ENCODE results near the gene MOAP1.
"Not testable (repeated sequence)": the region's sequence is repeated elsewhere in the genome, so short reads cannot be mapped to it uniquely, and the experiment has no call there.

MOAP1 gene

DNA sequence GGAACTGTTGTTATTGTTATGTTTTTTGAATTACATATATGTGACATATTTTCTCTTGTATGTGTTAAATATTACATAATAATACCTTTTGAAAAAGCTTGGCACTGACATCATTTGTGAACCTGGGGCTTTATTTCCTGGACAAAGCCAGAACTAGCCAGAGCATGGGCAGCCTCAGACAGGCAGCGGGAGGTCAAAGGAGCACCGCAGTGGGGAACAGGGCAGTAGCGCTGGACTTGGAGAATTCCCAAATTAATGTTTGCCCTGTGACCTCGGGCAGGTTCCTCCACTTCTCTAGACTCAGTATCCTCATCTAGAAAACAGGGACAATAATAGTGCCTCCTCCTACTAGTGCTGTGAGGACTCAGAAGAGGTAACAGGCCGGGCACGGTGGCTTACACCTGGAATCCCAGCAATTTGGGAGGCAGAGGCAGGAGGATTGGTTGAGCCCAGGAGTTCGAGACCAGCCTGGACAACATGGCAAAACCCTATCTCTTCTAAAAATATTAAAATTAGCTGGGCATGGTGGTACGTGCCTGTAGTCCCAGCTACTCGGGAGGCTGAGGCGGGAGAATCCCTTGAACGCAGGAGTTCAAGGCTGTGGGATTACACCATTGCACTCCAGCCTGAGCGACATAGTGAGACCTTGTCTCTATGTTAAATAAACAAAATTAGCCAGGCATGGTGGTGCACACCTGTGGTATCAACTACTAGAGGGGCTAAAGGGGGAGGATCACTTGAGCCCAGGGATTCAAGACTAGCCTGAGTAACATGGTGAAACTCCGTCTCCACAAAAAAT is 41.6 kb downstream of the MOAP1 start:
- DNase-seq = no peak

DNA sequence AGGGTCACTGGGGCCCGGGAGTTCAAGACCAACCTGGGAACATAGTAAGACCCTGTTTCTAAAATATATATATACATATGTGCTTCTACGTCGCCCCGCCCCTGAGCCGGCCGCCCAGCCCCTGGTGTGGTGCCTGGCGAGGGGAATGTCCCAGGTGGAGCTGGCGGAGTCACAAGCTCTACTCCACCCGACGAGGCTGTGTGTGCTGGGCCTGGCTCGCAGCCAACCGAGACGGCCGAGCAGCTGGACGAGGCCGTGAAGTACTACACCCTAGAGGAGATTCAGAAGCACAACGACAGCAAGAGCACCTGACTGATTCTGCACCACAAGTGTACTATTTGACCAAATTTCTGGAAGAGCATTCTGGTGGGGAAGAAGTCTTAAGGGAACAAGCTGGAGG is 46.8 kb downstream of the MOAP1 start:
- no peak for DNase-seq

DNA sequence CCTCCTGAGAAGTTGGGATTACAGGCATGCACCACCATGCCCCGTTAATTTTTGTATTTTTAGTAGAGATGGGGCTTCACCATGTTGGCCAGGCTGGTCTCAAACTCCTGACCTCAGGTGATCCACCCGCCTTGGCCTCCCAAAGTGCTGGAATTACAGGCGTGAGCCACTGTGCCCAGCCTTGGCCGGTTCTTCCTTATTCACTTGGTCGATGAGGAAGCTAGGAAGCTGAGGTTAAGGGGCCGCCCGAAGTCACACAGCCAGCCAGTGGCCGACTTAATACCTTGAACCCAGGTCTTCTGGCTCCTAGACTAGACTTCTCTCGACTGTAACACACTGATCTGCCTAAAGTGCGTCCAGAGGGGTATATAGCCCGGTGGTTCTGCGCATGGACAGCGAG is 48.2 kb downstream of the MOAP1 start:
- DNase-seq = not testable (repeated sequence)

DNA sequence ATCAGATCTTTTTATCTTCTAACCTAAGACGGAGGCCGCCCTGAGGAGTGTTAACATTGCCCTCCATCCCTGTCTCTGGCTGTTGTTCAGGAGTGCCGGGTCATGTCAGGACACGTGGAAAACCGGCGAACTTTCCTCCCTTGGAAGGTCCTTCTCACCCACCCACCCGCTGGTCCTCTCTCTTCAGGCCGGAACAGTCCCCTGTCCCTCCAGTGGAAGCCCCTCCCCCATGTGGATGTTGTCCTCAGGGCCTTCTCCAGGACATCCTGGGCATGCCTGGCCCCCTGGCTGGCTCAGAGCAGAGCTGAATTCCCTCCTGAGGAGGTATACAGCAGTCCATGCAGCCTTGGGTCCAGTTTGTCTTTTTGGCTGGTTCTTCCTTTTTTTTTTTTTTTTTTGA is 48.7 kb downstream of the MOAP1 start:
- DNase-seq = no peak

DNA sequence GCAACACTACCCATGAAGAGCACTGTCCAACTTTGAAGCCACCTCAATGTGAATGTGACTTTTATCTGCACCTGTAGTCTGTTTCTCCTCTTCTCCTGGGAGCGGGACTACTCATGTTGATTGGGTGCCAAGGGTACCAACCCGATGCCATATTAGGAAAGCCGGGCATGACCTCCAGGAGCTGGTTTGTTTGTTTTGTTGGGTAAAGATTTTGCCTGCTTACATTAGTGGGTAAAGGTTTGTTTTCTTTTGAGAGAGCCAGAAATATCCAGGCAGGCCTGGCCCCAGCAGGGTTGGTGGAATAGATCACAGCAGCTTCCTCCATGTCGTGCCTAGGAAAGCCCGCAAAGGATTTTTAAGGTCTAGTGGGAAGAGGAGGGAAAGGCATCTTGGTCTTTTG is 49.3 kb downstream of the MOAP1 start:
- no peak for DNase-seq

DNA sequence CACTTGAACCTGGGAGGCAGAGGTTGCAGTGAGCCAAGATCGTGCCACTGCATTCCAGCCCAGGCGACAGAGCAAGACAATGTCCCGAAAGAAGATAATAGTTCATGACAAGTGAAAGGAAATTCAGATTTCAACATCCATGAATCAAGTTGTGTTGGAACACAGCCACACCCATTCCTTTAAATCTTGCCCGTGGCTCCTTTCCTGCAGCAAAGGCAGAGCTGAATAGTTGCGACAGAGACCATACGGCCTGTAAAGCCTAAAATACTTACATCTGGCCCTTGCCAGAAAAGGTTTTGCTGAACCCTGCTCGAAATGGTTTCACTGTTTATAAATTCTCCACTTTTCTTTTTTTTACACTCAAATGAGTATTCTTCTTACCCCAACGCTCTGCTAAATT is 51.2 kb downstream of the MOAP1 start:
- DNase-seq = no peak

DNA sequence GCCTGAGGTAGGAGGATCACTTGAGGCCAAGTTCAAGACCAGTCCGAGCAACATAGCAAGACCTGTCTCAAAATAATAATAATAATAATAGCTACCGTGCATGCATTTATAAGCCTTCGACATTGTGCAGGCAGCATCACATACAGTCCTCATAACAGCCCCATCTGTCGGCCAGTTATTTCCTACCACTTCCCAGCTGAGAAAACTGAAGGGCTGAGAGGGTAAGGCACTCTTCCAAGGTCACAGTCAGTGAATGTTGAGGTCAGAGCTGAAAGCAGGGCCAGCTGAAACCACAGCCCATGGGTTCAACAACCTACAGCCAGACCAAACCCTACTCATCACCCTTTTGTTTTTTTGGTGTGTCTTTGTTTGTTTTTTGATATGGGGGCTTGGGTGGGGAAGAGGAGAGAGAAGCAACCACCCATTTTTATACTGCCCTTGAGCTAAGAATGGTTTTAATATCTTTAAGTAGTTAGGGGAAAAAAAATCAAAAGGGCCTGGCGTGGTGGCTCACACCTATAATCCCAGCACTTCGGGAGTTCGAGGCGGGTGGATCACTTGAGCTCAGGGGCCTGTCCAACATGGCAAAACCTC is 52.1 kb downstream of the MOAP1 start:
- DNase-seq = no peak

All from stimulated activated CD4-positive, alpha-beta T cell treated with anti-CD3 and anti-CD28 coated beads, Interleukin-2, amount 100 ng/mL, for 48 hours (primary cell).